ENCODE measurements around the gene GRIK5.
A peak's percentile ranks its signal among the peaks of the same experiment; 100 is the strongest.
"Not testable (repeated sequence)": the region's sequence is repeated elsewhere in the genome, so short reads cannot be mapped to it uniquely, and the experiment has no call there.

The GRIK5 gene

DNA sequence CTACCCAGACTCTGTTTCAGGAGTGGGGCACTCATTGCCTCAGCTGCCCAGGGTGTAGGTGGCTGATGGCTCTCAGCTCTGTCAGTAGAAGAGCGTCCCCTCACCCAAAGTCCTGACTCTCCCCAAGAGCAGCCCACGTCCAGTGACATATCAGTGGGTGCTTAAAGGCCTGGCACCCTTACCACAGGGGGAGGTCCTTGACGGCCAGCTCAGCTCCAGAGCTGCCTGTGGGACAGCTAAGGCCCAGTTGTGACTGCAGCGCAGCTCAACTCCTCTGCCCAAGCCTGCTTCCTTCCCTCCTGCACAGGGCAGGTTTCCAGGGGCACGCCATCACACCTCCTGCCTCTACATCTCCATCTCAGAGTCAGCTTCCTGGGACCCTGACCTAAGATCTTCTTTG is 32.4 kb downstream of the GRIK5 start:
- H3K4me2 ChIP-seq (ENCODE audit: low read depth, low read length, poor library complexity, severe bottlenecking) = no peak overlapping the region
- H3K4me1 ChIP-seq (ENCODE audit: insufficient read depth, low read length, poor library complexity, severe bottlenecking) = no peaks in the 10 kb centered on the region
- H3K9me3 ChIP-seq (ENCODE audit: insufficient read depth, low read depth, low read length) = no peaks in the 10 kb centered on the region
- no peaks in the 10 kb centered on the region for H3K79me2 ChIP-seq (ENCODE audit: insufficient read depth, low read length)
- H3K36me3 ChIP-seq (ENCODE audit: insufficient read depth, low read length) = no peaks in the 10 kb centered on the region
- H2AFZ ChIP-seq (ENCODE audit: low read length) = no peak overlapping the region
- no peaks in the 10 kb centered on the region for H3K9me2 ChIP-seq (replicated peaks; ENCODE audit: low read depth, low read length)
- no peak overlapping the region for H3K4me3 ChIP-seq (ENCODE audit: low read length, poor library complexity, severe bottlenecking)
- TF ChIP-seq EZH2phosphoT487 (IDR thresholded peaks at IDR 0.05; ENCODE audit: borderline replicate concordance) = no peak
- TF ChIP-seq, protein P1, sequence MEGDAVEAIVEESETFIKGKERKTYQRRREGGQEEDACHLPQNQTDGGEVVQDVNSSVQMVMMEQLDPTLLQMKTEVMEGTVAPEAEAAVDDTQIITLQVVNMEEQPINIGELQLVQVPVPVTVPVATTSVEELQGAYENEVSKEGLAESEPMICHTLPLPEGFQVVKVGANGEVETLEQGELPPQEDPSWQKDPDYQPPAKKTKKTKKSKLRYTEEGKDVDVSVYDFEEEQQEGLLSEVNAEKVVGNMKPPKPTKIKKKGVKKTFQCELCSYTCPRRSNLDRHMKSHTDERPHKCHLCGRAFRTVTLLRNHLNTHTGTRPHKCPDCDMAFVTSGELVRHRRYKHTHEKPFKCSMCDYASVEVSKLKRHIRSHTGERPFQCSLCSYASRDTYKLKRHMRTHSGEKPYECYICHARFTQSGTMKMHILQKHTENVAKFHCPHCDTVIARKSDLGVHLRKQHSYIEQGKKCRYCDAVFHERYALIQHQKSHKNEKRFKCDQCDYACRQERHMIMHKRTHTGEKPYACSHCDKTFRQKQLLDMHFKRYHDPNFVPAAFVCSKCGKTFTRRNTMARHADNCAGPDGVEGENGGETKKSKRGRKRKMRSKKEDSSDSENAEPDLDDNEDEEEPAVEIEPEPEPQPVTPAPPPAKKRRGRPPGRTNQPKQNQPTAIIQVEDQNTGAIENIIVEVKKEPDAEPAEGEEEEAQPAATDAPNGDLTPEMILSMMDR (conservative IDR thresholded peaks at IDR 0.05; ENCODE audit: low read length) = no peak
- H3F3A ChIP-seq (ENCODE audit: low read depth) = no peaks in the 10 kb centered on the region
- H3K27me3 ChIP-seq (ENCODE audit: insufficient read depth, low read length, poor library complexity, severe bottlenecking) = no peaks in the 10 kb centered on the region
- no peaks in the 10 kb centered on the region for H4K20me1 ChIP-seq (ENCODE audit: insufficient read depth, low read length, poor library complexity, severe bottlenecking)
- H3K9ac ChIP-seq (ENCODE audit: low read depth, low read length, poor library complexity, severe bottlenecking) = no peak overlapping the region

DNA sequence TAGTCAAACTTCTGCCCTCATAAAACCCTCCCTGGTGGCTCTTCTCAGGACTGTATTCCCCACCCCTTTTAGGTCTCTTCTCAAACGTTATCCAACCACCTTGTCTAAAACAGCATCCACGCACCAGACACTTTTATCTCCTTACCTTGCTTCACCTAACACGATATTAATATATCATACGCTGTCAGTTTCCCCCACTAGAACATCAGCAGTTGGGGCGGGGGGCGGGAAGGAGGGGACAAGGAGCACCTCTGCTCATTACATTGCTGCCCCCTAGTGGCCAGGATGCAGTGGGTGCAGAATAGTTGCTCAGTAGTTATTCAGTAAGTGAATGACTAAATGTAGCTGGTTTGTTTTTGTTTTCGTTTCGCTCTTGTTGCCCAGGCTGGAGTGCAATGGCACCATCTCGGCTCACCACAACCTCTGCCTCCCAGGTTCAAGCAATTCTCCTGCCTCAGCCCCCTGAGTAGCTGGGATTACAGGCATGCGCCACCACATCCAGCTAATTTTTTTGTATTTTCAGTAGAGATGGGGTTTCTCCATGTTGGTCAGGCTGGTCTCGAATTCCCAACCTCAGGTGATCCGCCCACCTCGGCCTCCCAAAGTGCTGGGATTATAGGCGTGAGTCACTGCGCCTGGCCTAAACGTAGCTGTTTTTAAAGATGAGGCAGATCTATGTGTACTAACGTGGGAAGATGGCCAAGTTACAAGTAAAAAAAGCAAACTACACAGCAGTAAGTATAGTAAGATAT is 35.2 kb downstream of the GRIK5 start:
- H3K4me2 ChIP-seq (ENCODE audit: low read depth, low read length, poor library complexity, severe bottlenecking) = peak overlapping the region; percentile 66
- H3K9me2 ChIP-seq (replicated peaks; ENCODE audit: low read depth, low read length); H3K9ac ChIP-seq (ENCODE audit: low read depth, low read length, poor library complexity, severe bottlenecking); H3K27me3 ChIP-seq (ENCODE audit: insufficient read depth, low read length, poor library complexity, severe bottlenecking); H3K9me3 ChIP-seq (ENCODE audit: insufficient read depth, low read depth, low read length); H4K20me1 ChIP-seq (ENCODE audit: insufficient read depth, low read length, poor library complexity, severe bottlenecking); H3K79me2 ChIP-seq (ENCODE audit: insufficient read depth, low read length); H3F3A ChIP-seq (ENCODE audit: low read depth); H3K36me3 ChIP-seq (ENCODE audit: insufficient read depth, low read length); H3K4me1 ChIP-seq (ENCODE audit: insufficient read depth, low read length, poor library complexity, severe bottlenecking): not testable (repeated sequence)
- TF ChIP-seq, protein P1 (conservative IDR thresholded peaks at IDR 0.05; ENCODE audit: low read length) = peak; percentile 89
- H3K4me3 ChIP-seq (ENCODE audit: low read length, poor library complexity, severe bottlenecking) = peak overlapping the region; percentile 37
- H2AFZ ChIP-seq (ENCODE audit: low read length) = peak overlapping the region; percentile 68; the same call in 1 of the 2 replicates

DNA sequence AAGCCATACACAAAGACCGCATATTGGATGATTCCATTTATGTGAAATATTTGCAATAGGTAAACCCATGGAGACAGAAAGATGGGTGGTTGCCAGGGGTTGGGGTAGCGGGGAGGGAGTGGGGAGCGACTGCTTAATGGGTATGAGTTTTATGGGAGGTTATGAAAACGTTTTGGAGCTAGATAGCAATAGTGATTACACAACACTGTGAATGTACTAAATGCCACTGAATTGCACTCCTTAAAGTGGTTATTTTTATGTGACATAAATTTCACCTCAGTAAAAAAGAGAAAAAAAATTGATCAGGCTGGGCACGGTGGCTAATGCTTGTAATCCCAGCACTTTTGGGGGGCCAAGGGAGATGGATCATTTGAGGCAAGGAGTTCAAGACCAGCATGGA is 36.6 kb downstream of the GRIK5 start:
- Histone ChIP-seq H3K9me2 (replicated peaks; ENCODE audit: low read depth, low read length) (no peaks in the 10 kb centered on the region), H3K27me3 (ENCODE audit: insufficient read depth, low read length, poor library complexity, severe bottlenecking) (no peaks in the 10 kb centered on the region)

More for the DNA sequence above, 36.6 kb downstream of the GRIK5 start:
- no peak for TF ChIP-seq EZH2phosphoT487 (IDR thresholded peaks at IDR 0.05; ENCODE audit: borderline replicate concordance)
- TF ChIP-seq, protein P1 (conservative IDR thresholded peaks at IDR 0.05; ENCODE audit: low read length) = no peak
- no peak overlapping the region for H3K4me3 ChIP-seq (ENCODE audit: low read length, poor library complexity, severe bottlenecking)
- H3K36me3 ChIP-seq (ENCODE audit: insufficient read depth, low read length) = no peaks in the 10 kb centered on the region
- no peaks in the 10 kb centered on the region for H3K9me3 ChIP-seq (ENCODE audit: insufficient read depth, low read depth, low read length)
- no peaks in the 10 kb centered on the region for H3K4me1 ChIP-seq (ENCODE audit: insufficient read depth, low read length, poor library complexity, severe bottlenecking)
- no peak overlapping the region for H2AFZ ChIP-seq (ENCODE audit: low read length)
- no peaks in the 10 kb centered on the region for H3F3A ChIP-seq (ENCODE audit: low read depth)
- no peak overlapping the region for H3K4me2 ChIP-seq (ENCODE audit: low read depth, low read length, poor library complexity, severe bottlenecking)
- no peaks in the 10 kb centered on the region for H3K79me2 ChIP-seq (ENCODE audit: insufficient read depth, low read length)
- no peak overlapping the region for H3K9ac ChIP-seq (ENCODE audit: low read depth, low read length, poor library complexity, severe bottlenecking)
- H4K20me1 ChIP-seq (ENCODE audit: insufficient read depth, low read length, poor library complexity, severe bottlenecking) = no peaks in the 10 kb centered on the region
